H1 (cell line): ENCODE data around the gene TNS1.

Experiments used
- CEBPB ChIP-seq: IDR thresholded peaks from 2 replicates; pipeline ENCODE4 v1.6.1; 2012; ENCODE audit warnings: low read depth, low read length
- CTCF ChIP-seq, 3 experiments: IDR thresholded peaks; 1 replicate in 2 of 3; 2 replicates in 1 of 3; pipeline versions ENCODE4 v1.5.1 to v1.6.1; 2011; ENCODE audit warnings: low read length in 3 of 3, mild to moderate bottlenecking in 3 of 3, inconsistent platforms in 2 of 3, low read depth in 1 of 3, moderate library complexity in 1 of 3; ENCODE audit not compliant: insufficient read depth in 1 of 3; ENCODE audit errors: control extremely low read depth in 1 of 3
- FOSL1 ChIP-seq: IDR thresholded peaks from 2 replicates; pipeline ENCODE4 v1.6.1; 2011; ENCODE audit warnings: mild to moderate bottlenecking, low read depth, low read length, moderate library complexity; ENCODE audit not compliant: insufficient read depth
- KDM1A ChIP-seq: fragments of 200-600, 300-600 bp; sonication (generic); IDR thresholded peaks from 2 replicates; pipeline ENCODE4 v1.7.1; 2016; ENCODE audit warnings: mild to moderate bottlenecking, low read length, borderline replicate concordance
- POLR2A ChIP-seq, 2 experiments: IDR thresholded peaks; 1 replicate in 1 of 2; 2 replicates in 1 of 2; pipeline ENCODE4 v1.6.1; 2011; ENCODE audit warnings: low read depth in 2 of 2, low read length in 2 of 2, mild to moderate bottlenecking in 2 of 2; ENCODE audit errors: control extremely low read depth in 1 of 2
- SIN3A ChIP-seq, 2 experiments: IDR thresholded peaks in 1 of 2; conservative IDR thresholded peaks in 1 of 2; 2 replicates each; pipeline ENCODE4 v1.6.1; 2011 to 2012; ENCODE audit warnings: low read length in 2 of 2, improper control_type of control experiment in 1 of 2, low read depth in 1 of 2, mild to moderate bottlenecking in 1 of 2
- YY1 ChIP-seq: IDR thresholded peaks from 2 replicates; pipeline ENCODE4 v1.6.1; 2011; ENCODE audit warnings: low read depth, mild to moderate bottlenecking, low read length
- ZNF274 ChIP-seq: IDR thresholded peaks from 2 replicates; pipeline ENCODE4 v1.7.0; 2012; ENCODE audit warnings: low read length, borderline replicate concordance; ENCODE audit errors: extremely low read depth

GRCh38 chr2:217825469-217826235 is 177.1 kb downstream of the TNS1 start:
- TF ChIP-seq CTCF (IDR thresholded peaks at IDR 0.05; ENCODE audit: control extremely low read depth in 1 of 3, insufficient read depth in 1 of 3, low read depth in 1 of 3, low read length in 3 of 3) (no peak), YY1 (no peak), KDM1A (no peak), ZNF274 (no peak), POLR2A (IDR thresholded peaks at IDR 0.05; ENCODE audit: control extremely low read depth in 1 of 2, low read depth in 2 of 2, low read length in 2 of 2) (no peak), CEBPB (no peak), SIN3A (conservative IDR thresholded peaks at IDR 0.05 in 1 of 2, IDR thresholded peaks at IDR 0.05 in 1 of 2; ENCODE audit: low read depth in 1 of 2, low read length in 2 of 2) (no peak), FOSL1 (no peak)
